Choroid plexus epithelial cell (primary cell): Measurements from ENCODE around the gene SMYD5.

Experiments used
- DNase-seq: peaks from one replicate; pipeline ENCODE4 v3.0.0-alpha.2; 2010; ENCODE audit warnings: low read depth
- H3K4me3 ChIP-seq: 2 replicates; pipeline ENCODE4 v1.5.1; 2011; ENCODE audit warnings: low read depth, mild to moderate bottlenecking, control low read depth, low read length, moderate library complexity
- CTCF ChIP-seq: conservative IDR thresholded peaks from 2 replicates; pipeline ENCODE4 v1.5.1; 2011; ENCODE audit warnings: low read depth, mild to moderate bottlenecking, control low read depth, inconsistent platforms, low read length, moderate library complexity

SMYD5 gene

GRCh38 chr2:73257021-73257420 is 43.0 kb downstream of the SMYD5 start:
- DNase-seq = no peak
- no peak overlapping the region for H3K4me3 ChIP-seq
- TF ChIP-seq CTCF = no peak

GRCh38 chr2:73257425-73258125 is 43.5 kb downstream of the SMYD5 start:
- no peak overlapping the region for H3K4me3 ChIP-seq
- no peak for TF ChIP-seq CTCF
- no peak for DNase-seq

- no peak for TF ChIP-seq CTCF
- no peak overlapping the region for H3K4me3 ChIP-seq
- no peak for DNase-seq
Measured at GRCh38 chr2:73258186-73258912, 44.3 kb downstream of the SMYD5 start.

- TF ChIP-seq CTCF = no peak
- no peak overlapping the region for H3K4me3 ChIP-seq
- DNase-seq = no peak
Measured at GRCh38 chr2:73258913-73259215, 44.8 kb downstream of the SMYD5 start.

- no peak for TF ChIP-seq CTCF
- H3K4me3 ChIP-seq = no peak overlapping the region
- DNase-seq = no peak
Measured at GRCh38 chr2:73259276-73259675, 45.2 kb downstream of the SMYD5 start.

- no peak for TF ChIP-seq CTCF
- no peak overlapping the region for H3K4me3 ChIP-seq
- DNase-seq = no peak
Measured at GRCh38 chr2:73259704-73260337, 45.8 kb downstream of the SMYD5 start.
